OCI-LY1 (cell line): ENCODE data around the gene SIN3A.

Experiments used
- CTCF ChIP-seq: fragments of 200-600 bp; sonication (generic), shearing (Covaris generic); IDR thresholded peaks from 2 replicates; pipeline ENCODE4 v1.5.1; 2017; ENCODE audit warnings: mild to moderate bottlenecking, antibody characterized with exemption, low read length, moderate library complexity, mixed read lengths
- EZH2 ChIP-seq: fragments of 200-600 bp; sonication (generic), shearing (Covaris generic); IDR thresholded peaks from 2 replicates; pipeline ENCODE4 v1.8.0; 2017; ENCODE audit warnings: borderline replicate concordance, mixed run types, mild to moderate bottlenecking, antibody characterized with exemption, low read length, moderate library complexity, mixed read lengths

GRCh38 chr15:75468913-75469598, 17.6 kb upstream of the SIN3A start:
- no peak for TF ChIP-seq CTCF
- no peak for TF ChIP-seq EZH2
